H9 (cell line): ENCODE results near the gene SORCS2. TPM values are rescaled to one million over a fixed set of nuclear protein-coding genes. Genes with fewer than 3 reads are reported as not detected.

Source experiments
- DNase-seq: peaks from one replicate; pipeline ENCODE4 v3.0.0-alpha.2; 2017
- H2AFZ ChIP-seq: one replicate; pipeline ENCODE4 v1.6.1; 2013; ENCODE audit warnings: mild to moderate bottlenecking, low read length, control low read depth, moderate library complexity
- H2AK5ac ChIP-seq: 2 replicates; pipeline ENCODE4 v1.6.1; 2013; ENCODE audit warnings: low read length, control low read depth, mixed read lengths; ENCODE audit not compliant: insufficient read length
- H2BK120ac ChIP-seq: one replicate; pipeline ENCODE4 v1.6.1; 2013; ENCODE audit warnings: low read depth, mild to moderate bottlenecking, low read length, control low read depth, inconsistent platforms; ENCODE audit not compliant: poor library complexity, severe bottlenecking
- H2BK12ac ChIP-seq: 2 replicates; pipeline ENCODE4 v1.6.1; 2013; ENCODE audit warnings: low read length, control low read depth, mixed read lengths, low read depth; ENCODE audit not compliant: insufficient read length
- H2BK15ac ChIP-seq: 2 replicates; pipeline ENCODE4 v1.6.1; 2013; ENCODE audit warnings: low read depth, low read length, control low read depth
- H2BK20ac ChIP-seq: one replicate; pipeline ENCODE4 v1.6.1; 2013; ENCODE audit warnings: low read depth, mild to moderate bottlenecking, low read length, control low read depth, inconsistent platforms; ENCODE audit not compliant: poor library complexity, severe bottlenecking
- H2BK5ac ChIP-seq: 2 replicates; pipeline ENCODE4 v1.6.1; 2013; ENCODE audit warnings: low read length, control low read depth, mixed read lengths; ENCODE audit not compliant: insufficient read length
- H3K14ac ChIP-seq: 2 replicates; pipeline ENCODE4 v1.6.1; 2013; ENCODE audit warnings: low read length, control low read depth; ENCODE audit not compliant: insufficient read depth
- H3K18ac ChIP-seq: 2 replicates; pipeline ENCODE4 v1.6.1; 2013; ENCODE audit warnings: low read depth, mild to moderate bottlenecking, mixed read lengths, low read length, control low read depth; ENCODE audit not compliant: insufficient read length
- H3K23ac ChIP-seq: 2 replicates; pipeline ENCODE4 v1.6.1; 2013; ENCODE audit warnings: low read length, control low read depth, mixed read lengths, low read depth; ENCODE audit not compliant: insufficient read length
- H3K23me2 ChIP-seq: 2 replicates; pipeline ENCODE4 v1.6.1; 2013; ENCODE audit warnings: low read depth, mild to moderate bottlenecking, mixed read lengths, low read length, control low read depth; ENCODE audit not compliant: insufficient read length, poor library complexity, severe bottlenecking
- H3K27ac ChIP-seq: 2 replicates; pipeline ENCODE4 v1.5.1; 2013; ENCODE audit warnings: low read length, control low read depth, mixed read lengths, low read depth; ENCODE audit not compliant: insufficient read length
- H3K27me3 ChIP-seq: 2 replicates; pipeline ENCODE4 v1.6.1; 2013; ENCODE audit warnings: low read length, control low read depth, inconsistent platforms; ENCODE audit not compliant: insufficient read depth
- H3K4ac ChIP-seq: 2 replicates; pipeline ENCODE4 v1.6.1; 2013; ENCODE audit warnings: low read depth, mild to moderate bottlenecking, control low read depth, inconsistent platforms, low read length, moderate library complexity
- H3K4me1 ChIP-seq: 2 replicates; pipeline ENCODE4 v1.6.1; 2013; ENCODE audit warnings: low read length, control low read depth, inconsistent platforms; ENCODE audit not compliant: insufficient read depth
- H3K4me2 ChIP-seq: 2 replicates; pipeline ENCODE4 v1.6.1; 2013; ENCODE audit warnings: low read length, control low read depth, mixed read lengths; ENCODE audit not compliant: insufficient read length, insufficient read depth
- H3K56ac ChIP-seq: 2 replicates; pipeline ENCODE4 v1.6.1; 2013; ENCODE audit warnings: low read depth, mild to moderate bottlenecking, mixed read lengths, low read length, control low read depth; ENCODE audit not compliant: insufficient read length
- H3K79me1 ChIP-seq: 2 replicates; pipeline ENCODE4 v1.6.1; 2013; ENCODE audit warnings: low read depth, mild to moderate bottlenecking, moderate library complexity, low read length, control low read depth, inconsistent platforms; ENCODE audit not compliant: insufficient read depth, poor library complexity, severe bottlenecking
- H3K79me2 ChIP-seq: 2 replicates; pipeline ENCODE4 v1.6.1; 2013; ENCODE audit warnings: low read length, control low read depth, inconsistent platforms; ENCODE audit not compliant: insufficient read depth
- H3K9ac ChIP-seq: 2 replicates; pipeline ENCODE4 v1.6.1; 2013; ENCODE audit warnings: low read length, control low read depth, mixed read lengths; ENCODE audit not compliant: insufficient read length; ENCODE audit errors: extremely low read depth
- H3K9me3 ChIP-seq: one replicate; pipeline ENCODE4 v1.6.1; 2013; ENCODE audit warnings: low read depth, low read length, inconsistent platforms; ENCODE audit not compliant: control insufficient read depth
- H3T11ph ChIP-seq: one replicate; pipeline ENCODE4 v1.6.1; 2013; ENCODE audit warnings: mild to moderate bottlenecking, low read length, control low read depth, inconsistent platforms
- H4K20me1 ChIP-seq: one replicate; pipeline ENCODE4 v1.6.1; 2013; ENCODE audit not compliant: control insufficient read depth, insufficient read length, insufficient read depth
- H4K5ac ChIP-seq: 2 replicates; pipeline ENCODE4 v1.6.1; 2013; ENCODE audit warnings: low read depth, mild to moderate bottlenecking, mixed read lengths, low read length, control low read depth; ENCODE audit not compliant: insufficient read length
- H4K8ac ChIP-seq: replicated peaks from 2 replicates; pipeline ENCODE4 v1.6.1; 2013; ENCODE audit warnings: low read length, control low read depth, mixed read lengths, low read depth; ENCODE audit not compliant: insufficient read length
- H4K91ac ChIP-seq: 2 replicates; pipeline ENCODE4 v1.6.1; 2013; ENCODE audit warnings: low read depth, mild to moderate bottlenecking, moderate library complexity, mixed read lengths, low read length, control low read depth; ENCODE audit not compliant: insufficient read length
- H3K27ac Mint-ChIP-seq, 3 experiments: 2 replicates in 2 of 3; 3 replicates in 1 of 3; pipeline ENCODE4 v1.8.0; 2020 to 2021; ENCODE audit warnings: mixed read lengths in 3 of 3, mild to moderate bottlenecking in 1 of 3, moderate library complexity in 1 of 3
- H3K27me3 Mint-ChIP-seq: 2 replicates; pipeline ENCODE4 v1.8.0; 2021; ENCODE audit warnings: low read depth, mild to moderate bottlenecking, moderate library complexity, mixed read lengths
- H3K36me3 Mint-ChIP-seq, 3 experiments: 2 replicates in 2 of 3; 3 replicates in 1 of 3; pipeline ENCODE4 v1.8.0; 2020 to 2021; ENCODE audit warnings: low read depth in 3 of 3, mixed read lengths in 3 of 3; ENCODE audit not compliant: insufficient read depth in 1 of 3
- H3K4me1 Mint-ChIP-seq, 2 experiments: 2 replicates each; pipeline ENCODE4 v1.8.0; 2020; ENCODE audit warnings: mixed read lengths in 2 of 2
- H3K4me3 Mint-ChIP-seq, 2 experiments: 2 replicates in 1 of 2; 3 replicates in 1 of 2; pipeline ENCODE4 v1.8.0; 2020 to 2021; ENCODE audit warnings: mild to moderate bottlenecking in 2 of 2, mixed read lengths in 2 of 2, moderate library complexity in 1 of 2
- H3K9me3 Mint-ChIP-seq, 2 experiments: 2 replicates in 1 of 2; 3 replicates in 1 of 2; pipeline ENCODE4 v1.8.0; 2020; ENCODE audit warnings: mild to moderate bottlenecking in 2 of 2, mixed read lengths in 2 of 2, moderate library complexity in 1 of 2
- CTCF ChIP-seq: fragments of 200-600 bp; sonication (generic); conservative IDR thresholded peaks from 3 replicates; pipeline ENCODE4 v1.8.0; 2021; ENCODE audit warnings: antibody characterized with exemption, mild to moderate bottlenecking
- WGBS: extraction: QIAGEN DNeasy Blood & Tissue Kit; methylation state at CpG from one replicate; pipeline ENCODE4 v1.1.7; 2013; ENCODE audit warnings: missing lambda C conversion rate, low lambda C conversion rate, mixed read lengths; ENCODE audit not compliant: insufficient read length; ENCODE audit errors: extremely low coverage; 5-methylcytosine and 5-hydroxymethylcytosine counted together
- total RNA-seq: library from RNA; stranded (reverse); gene quantifications from 2 replicates; pipeline ENCODE4 v1.2.1, GENCODE V29; 2021

The SORCS2 gene
- total RNA-seq, 1 experiment from 2014 or later: 0.57 TPM

DNA sequence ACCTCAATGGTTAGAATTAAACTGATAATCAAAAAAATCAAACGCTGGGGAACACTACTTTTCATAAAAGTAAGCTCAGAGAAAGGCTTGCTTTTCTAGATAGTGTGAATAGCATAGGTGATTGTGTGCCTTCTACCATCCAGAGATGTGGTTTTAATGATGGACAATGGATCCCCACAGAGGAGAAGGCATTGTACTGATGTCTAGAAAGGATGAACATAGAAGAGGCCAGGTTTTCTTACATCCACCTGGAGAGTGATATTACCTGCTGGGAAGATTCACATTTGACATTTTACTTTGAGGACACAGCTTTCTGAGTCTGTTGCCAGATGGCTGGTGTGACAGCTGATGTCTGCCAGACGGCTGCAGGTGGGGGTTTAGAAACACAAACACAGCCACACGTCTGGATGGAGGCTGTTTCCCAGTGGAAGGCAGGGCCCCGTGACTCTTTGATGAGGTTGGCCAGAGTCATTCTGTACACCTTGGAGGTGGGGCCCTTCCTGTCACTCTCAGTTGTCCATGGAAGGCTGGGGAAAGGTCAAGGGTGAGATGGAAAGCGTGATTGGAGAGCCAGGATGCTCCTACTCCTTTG, 128.0 kb downstream of the SORCS2 start:
- Mint-ChIP-seq H3K27ac (no peak overlapping the region), H3K27me3 (no peaks in the 10 kb centered on the region; the same call in none of the 2 replicates), H3K9me3 (peaks cover 0 to 3% of the 10 kb centered on the region in 2 experiments; a peak in 2 of 5 replicates), H3K4me1 (peaks cover 8 to 17% of the 10 kb centered on the region in 2 experiments), H3K36me3 (no peaks in the 10 kb centered on the region), H3K4me3 (no peak overlapping the region)
- no peak overlapping the region for H2BK20ac ChIP-seq
- no peak overlapping the region for H2BK15ac ChIP-seq
- no peaks in the 10 kb centered on the region; the same call in none of the 2 replicates for H3K4me1 ChIP-seq
- no peak overlapping the region for H3K4ac ChIP-seq
- H4K5ac ChIP-seq: no peak overlapping the region
- no peak for TF ChIP-seq CTCF
- no peak overlapping the region for H2BK120ac ChIP-seq
- no CpG with 5 or more reads among the region's 5 CpGs for WGBS
- H4K91ac ChIP-seq: no peak overlapping the region
- H3K23ac ChIP-seq: no peak overlapping the region
- no peak overlapping the region for H3K9ac ChIP-seq
- H3K23me2 ChIP-seq: no peaks in the 10 kb centered on the region
- no peaks in the 10 kb centered on the region for H4K20me1 ChIP-seq
- H3K18ac ChIP-seq: no peak overlapping the region
- no peak overlapping the region for H2BK5ac ChIP-seq
- H4K8ac ChIP-seq: no peak overlapping the region
- H2AK5ac ChIP-seq: no peak overlapping the region
- H3K27me3 ChIP-seq: no peaks in the 10 kb centered on the region
- H3K27ac ChIP-seq: no peak overlapping the region
- H3T11ph ChIP-seq: no peak overlapping the region
- no peak overlapping the region for H2AFZ ChIP-seq
- no peaks in the 10 kb centered on the region for H3K9me3 ChIP-seq
- no peaks in the 10 kb centered on the region for H3K79me1 ChIP-seq
- no peaks in the 10 kb centered on the region for H3K79me2 ChIP-seq
- no peak for DNase-seq
- no peak overlapping the region for H3K14ac ChIP-seq
- no peak overlapping the region for H2BK12ac ChIP-seq
- H3K56ac ChIP-seq: no peak overlapping the region
- H3K4me2 ChIP-seq: no peak overlapping the region
